Kidney tubule cell (primary cell): ENCODE results near the gene DEFB110.
A peak's percentile ranks its signal among the peaks of the same experiment; 100 is the strongest.

Experiments
- DNase-seq: peaks from one replicate; pipeline ENCODE4 v3.0.0-alpha.2; 2018; ENCODE audit warnings: low spot score

The DEFB110 gene

GRCh38 chr6:50021894-50022293, at the start of gene DEFB110:
Gene DEFB110 (minus strand): TSS chr6:50021994. CDS start chr6:50021935, 59 bp downstream.
- DNase-seq = no peak

GRCh38 chr6:50070101-50070500, 48.3 kb upstream of the DEFB110 start:
- no peak for DNase-seq

- DNase-seq = peak; percentile 6
These were observed 40.3 kb upstream of the DEFB110 start for GRCh38 chr6:50062051-50062450.

- no peak for DNase-seq
These were observed 34.4 kb upstream of the DEFB110 start for GRCh38 chr6:50056242-50056641.

- no peak for DNase-seq
These were observed 28.0 kb upstream of the DEFB110 start, which contains the start of gene DEFB112 for GRCh38 chr6:50049829-50050228. Gene DEFB112 (minus strand): TSS chr6:50049929. CDS start chr6:50049869, 60 bp downstream.

GRCh38 chr6:50047026-50047425, 25.2 kb upstream of the DEFB110 start:
- no peak for DNase-seq

- DNase-seq = peak; percentile 6
These were observed 9.2 kb upstream of the DEFB110 start for GRCh38 chr6:50030777-50031562.

GRCh38 chr6:50030350-50030749, 8.6 kb upstream of the DEFB110 start:
- DNase-seq = no peak

- no peak for DNase-seq
These were observed 3.5 kb upstream of the DEFB110 start for GRCh38 chr6:50025258-50025657.

GRCh38 chr6:50007819-50008218, 14.0 kb downstream of the DEFB110 start:
- peak; percentile 14 for DNase-seq

- DNase-seq = no peak
These were observed 18.7 kb downstream of the DEFB110 start for GRCh38 chr6:50003139-50003538.

GRCh38 chr6:49995278-49995677, 26.5 kb downstream of the DEFB110 start:
- no peak for DNase-seq

GRCh38 chr6:49988900-49989299, 32.9 kb downstream of the DEFB110 start:
- DNase-seq = no peak

- DNase-seq = no peak
These were observed 34.0 kb downstream of the DEFB110 start for GRCh38 chr6:49987749-49988148.

GRCh38 chr6:49986551-49986950, 35.2 kb downstream of the DEFB110 start:
- DNase-seq = no peak

- no peak for DNase-seq
These were observed 39.7 kb downstream of the DEFB110 start for GRCh38 chr6:49982046-49982445.

GRCh38 chr6:49980898-49981297, 40.9 kb downstream of the DEFB110 start:
- DNase-seq = peak; percentile 27

GRCh38 chr6:49979584-49979983, 42.2 kb downstream of the DEFB110 start:
- no peak for DNase-seq

GRCh38 chr6:49978332-49979226, 43.2 kb downstream of the DEFB110 start:
- no peak for DNase-seq

- DNase-seq = no peak
These were observed 52.2 kb downstream of the DEFB110 start, which contains the start of gene DEFB113 for GRCh38 chr6:49969605-49970004. Gene DEFB113 (minus strand): TSS chr6:49969625. CDS start chr6:49969625, 0 bp downstream.
